HL-60 (cell line): ENCODE results near the gene TRIM17.

ENCODE experiments used
- DNase-seq, 2 experiments: peaks; one replicate each; pipeline ENCODE4 v3.0.0-alpha.2; 2010 to 2020; ENCODE audit warnings: low read depth in 1 of 2, low spot score in 1 of 2
- H3K27ac ChIP-seq: fragments of 250-450 bp; sonication (Bioruptor Pico); replicated peaks from 2 replicates; pipeline ENCODE4 v1.5.1; 2020; ENCODE audit warnings: mild to moderate bottlenecking, moderate library complexity
- H3K27me3 ChIP-seq: fragments of 250-450 bp; sonication (Bioruptor Pico); 2 replicates; pipeline ENCODE4 v1.5.1; 2021; ENCODE audit warnings: mild to moderate bottlenecking, moderate library complexity; ENCODE audit not compliant: insufficient read depth, poor library complexity, severe bottlenecking
- H3K4me3 ChIP-seq: replicated peaks from 2 replicates; pipeline ENCODE4 v1.5.1; 2011; ENCODE audit warnings: mild to moderate bottlenecking, control low read depth, low read length; ENCODE audit not compliant: insufficient read depth
- CTCF ChIP-seq: IDR thresholded peaks from one replicate; pipeline ENCODE4 v1.5.1; 2011; ENCODE audit warnings: low read length, control low read depth, inconsistent platforms; ENCODE audit not compliant: insufficient read depth
- GABPA ChIP-seq: IDR thresholded peaks from 2 replicates; pipeline ENCODE4 v1.6.1; 2012; ENCODE audit warnings: low read depth
- POLR2AphosphoS5 ChIP-seq: IDR thresholded peaks from 2 replicates; pipeline ENCODE4 v1.6.1; 2012; ENCODE audit warnings: low read depth
- REST ChIP-seq: IDR thresholded peaks from 2 replicates; pipeline ENCODE4 v1.6.1; 2012; ENCODE audit warnings: low read depth; ENCODE audit not compliant: insufficient replicate concordance
- SPI1 ChIP-seq: IDR thresholded peaks from 2 replicates; pipeline ENCODE4 v1.6.1; 2012; ENCODE audit warnings: low read depth, mild to moderate bottlenecking, borderline replicate concordance

Gene TRIM17

GRCh38 chr1:228424685-228425660 lies 8.3 kb upstream of the TRIM17 start:
- no peak overlapping the region for H3K27ac ChIP-seq
- H3K27me3 ChIP-seq = no peaks in the 10 kb centered on the region
- DNase-seq = no peak
- no peak for TF ChIP-seq SPI1
- no peak for TF ChIP-seq CTCF
- TF ChIP-seq POLR2AphosphoS5 = no peak
- no peak for TF ChIP-seq GABPA
- TF ChIP-seq REST = no peak
- no peak overlapping the region for H3K4me3 ChIP-seq

- no peak overlapping the region for H3K4me3 ChIP-seq
- DNase-seq = no peak
- no peak overlapping the region for H3K27ac ChIP-seq
- peaks cover 3% of the 10 kb centered on the region for H3K27me3 ChIP-seq
- TF ChIP-seq CTCF = no peak
- no peak for TF ChIP-seq REST
- no peak for TF ChIP-seq SPI1
- TF ChIP-seq GABPA = no peak
- no peak for TF ChIP-seq POLR2AphosphoS5
Measured at GRCh38 chr1:228423404-228424053, 6.9 kb upstream of the TRIM17 start.

- H3K4me3 ChIP-seq = no peak overlapping the region
- DNase-seq = no peak
- TF ChIP-seq POLR2AphosphoS5 = no peak
- no peak for TF ChIP-seq GABPA
- peaks cover 21% of the 10 kb centered on the region for H3K27me3 ChIP-seq
- H3K27ac ChIP-seq = no peak overlapping the region
Measured at GRCh38 chr1:228420968-228421826, 4.5 kb upstream of the TRIM17 start.
